Measurements from ENCODE around the gene PTPRH.
A peak's percentile ranks its signal among the peaks of the same experiment; 100 is the strongest.
"Not testable (repeated sequence)": the region's sequence is repeated elsewhere in the genome, so short reads cannot be mapped to it uniquely, and the experiment has no call there.

The PTPRH gene

GRCh38 chr19:55220525-55220924 lies 11.2 kb upstream of the PTPRH start:
- no peak overlapping the region for H3K4me3 ChIP-seq (ENCODE audit: low read depth in 1 of 2, low read length in 2 of 2)
- no peak overlapping the region for H3K27ac ChIP-seq (ENCODE audit: low read length)
- H3K27me3 ChIP-seq (ENCODE audit: low read depth, low read length), result no peaks in the 10 kb centered on the region
- H3K4me1 ChIP-seq (ENCODE audit: control insufficient read depth in 1 of 2, insufficient read depth in 2 of 2, low read length in 2 of 2), result peaks cover 0 to 7% of the 10 kb centered on the region in 2 donors
- peaks cover 0 to 3% of the 10 kb centered on the region in 2 donors for H3K9me3 ChIP-seq (ENCODE audit: control insufficient read depth in 1 of 2, low read length in 2 of 2)
- H3K36me3 ChIP-seq (ENCODE audit: control insufficient read depth in 1 of 2, insufficient read depth in 2 of 2, low read length in 2 of 2), result peaks cover 4 to 9% of the 10 kb centered on the region in 2 donors

- Histone ChIP-seq H3K27me3 (ENCODE audit: low read depth, low read length) (no peaks in the 10 kb centered on the region), H3K36me3 (ENCODE audit: control insufficient read depth in 1 of 2, insufficient read depth in 2 of 2, low read length in 2 of 2) (no peaks in the 10 kb centered on the region), H3K4me3 (ENCODE audit: low read depth in 1 of 2, low read length in 2 of 2) (peak overlapping the region; percentile 53 to 58), H3K9me3 (ENCODE audit: control insufficient read depth in 1 of 2, low read length in 2 of 2) (peaks cover 0 to 9% of the 10 kb centered on the region in 2 donors), H3K4me1 (ENCODE audit: control insufficient read depth in 1 of 2, insufficient read depth in 2 of 2, low read length in 2 of 2) (peaks cover 0 to 7% of the 10 kb centered on the region in 2 donors), H3K27ac (ENCODE audit: low read length) (peak overlapping the region; percentile 51)
These were observed 7.3 kb upstream of the PTPRH start for GRCh38 chr19:55216461-55217198.

- no peaks in the 10 kb centered on the region for H3K27me3 ChIP-seq (ENCODE audit: low read depth, low read length)
- no peak overlapping the region for H3K27ac ChIP-seq (ENCODE audit: low read length)
- H3K36me3 ChIP-seq (ENCODE audit: control insufficient read depth in 1 of 2, insufficient read depth in 2 of 2, low read length in 2 of 2), result no peaks in the 10 kb centered on the region
- H3K9me3 ChIP-seq (ENCODE audit: control insufficient read depth in 1 of 2, low read length in 2 of 2), result peaks cover 0 to 7% of the 10 kb centered on the region in 2 donors
- peaks cover 0 to 11% of the 10 kb centered on the region in 2 donors for H3K4me1 ChIP-seq (ENCODE audit: control insufficient read depth in 1 of 2, insufficient read depth in 2 of 2, low read length in 2 of 2)
- no peak overlapping the region for H3K4me3 ChIP-seq (ENCODE audit: low read depth in 1 of 2, low read length in 2 of 2)
These were observed 4.2 kb upstream of the PTPRH start for GRCh38 chr19:55213547-55213946.

- no peak overlapping the region for H3K4me3 ChIP-seq (ENCODE audit: low read depth in 1 of 2, low read length in 2 of 2)
- no peaks in the 10 kb centered on the region for H3K36me3 ChIP-seq (ENCODE audit: control insufficient read depth in 1 of 2, insufficient read depth in 2 of 2, low read length in 2 of 2)
- H3K9me3 ChIP-seq (ENCODE audit: control insufficient read depth in 1 of 2, low read length in 2 of 2), result peaks cover 0 to 7% of the 10 kb centered on the region in 2 donors
- H3K27me3 ChIP-seq (ENCODE audit: low read depth, low read length), result no peaks in the 10 kb centered on the region
- no peak overlapping the region for H3K27ac ChIP-seq (ENCODE audit: low read length)
- H3K4me1 ChIP-seq (ENCODE audit: control insufficient read depth in 1 of 2, insufficient read depth in 2 of 2, low read length in 2 of 2), result peaks cover 0 to 12% of the 10 kb centered on the region in 2 donors
These were observed 3.1 kb upstream of the PTPRH start for GRCh38 chr19:55212447-55212846.

GRCh38 chr19:55209693-55210472 lies 582 bp upstream of the PTPRH start:
- no peaks in the 10 kb centered on the region for H3K27me3 ChIP-seq (ENCODE audit: low read depth, low read length)
- no peak overlapping the region for H3K4me3 ChIP-seq (ENCODE audit: low read depth in 1 of 2, low read length in 2 of 2)
- peaks cover 4 to 15% of the 10 kb centered on the region in 2 donors for H3K4me1 ChIP-seq (ENCODE audit: control insufficient read depth in 1 of 2, insufficient read depth in 2 of 2, low read length in 2 of 2)
- peaks cover 0 to 7% of the 10 kb centered on the region in 2 donors for H3K9me3 ChIP-seq (ENCODE audit: control insufficient read depth in 1 of 2, low read length in 2 of 2)
- H3K36me3 ChIP-seq (ENCODE audit: control insufficient read depth in 1 of 2, insufficient read depth in 2 of 2, low read length in 2 of 2), result no peaks in the 10 kb centered on the region
- peak overlapping the region; percentile 77 for H3K27ac ChIP-seq (ENCODE audit: low read length)

GRCh38 chr19:55206664-55207500 lies 2.4 kb downstream of the PTPRH start:
- H3K27ac ChIP-seq (ENCODE audit: low read length), result peak overlapping the region; percentile 60
- H3K4me3 ChIP-seq (ENCODE audit: low read depth in 1 of 2, low read length in 2 of 2), result peak overlapping the region; percentile 10 to 42
- H3K4me1 ChIP-seq (ENCODE audit: control insufficient read depth in 1 of 2, insufficient read depth in 2 of 2, low read length in 2 of 2), result peaks cover 4 to 15% of the 10 kb centered on the region in 2 donors
- no peaks in the 10 kb centered on the region for H3K9me3 ChIP-seq (ENCODE audit: control insufficient read depth in 1 of 2, low read length in 2 of 2)
- no peaks in the 10 kb centered on the region for H3K27me3 ChIP-seq (ENCODE audit: low read depth, low read length)
- H3K36me3 ChIP-seq (ENCODE audit: control insufficient read depth in 1 of 2, insufficient read depth in 2 of 2, low read length in 2 of 2), result no peaks in the 10 kb centered on the region

- H3K9me3 ChIP-seq (ENCODE audit: control insufficient read depth in 1 of 2, low read length in 2 of 2); H3K4me1 ChIP-seq (ENCODE audit: control insufficient read depth in 1 of 2, insufficient read depth in 2 of 2, low read length in 2 of 2); H3K36me3 ChIP-seq (ENCODE audit: control insufficient read depth in 1 of 2, insufficient read depth in 2 of 2, low read length in 2 of 2); H3K27me3 ChIP-seq (ENCODE audit: low read depth, low read length); H3K4me3 ChIP-seq (ENCODE audit: low read depth in 1 of 2, low read length in 2 of 2); H3K27ac ChIP-seq (ENCODE audit: low read length): not testable (repeated sequence)
These were observed 7.1 kb downstream of the PTPRH start for GRCh38 chr19:55202199-55202598.

- no peaks in the 10 kb centered on the region for H3K27me3 ChIP-seq (ENCODE audit: low read depth, low read length)
- no peaks in the 10 kb centered on the region for H3K36me3 ChIP-seq (ENCODE audit: control insufficient read depth in 1 of 2, insufficient read depth in 2 of 2, low read length in 2 of 2)
- no peaks in the 10 kb centered on the region for H3K4me1 ChIP-seq (ENCODE audit: control insufficient read depth in 1 of 2, insufficient read depth in 2 of 2, low read length in 2 of 2)
- H3K9me3 ChIP-seq (ENCODE audit: control insufficient read depth in 1 of 2, low read length in 2 of 2), result no peaks in the 10 kb centered on the region
- no peak overlapping the region for H3K27ac ChIP-seq (ENCODE audit: low read length)
- H3K4me3 ChIP-seq (ENCODE audit: low read depth in 1 of 2, low read length in 2 of 2), result no peak overlapping the region
These were observed 9.6 kb downstream of the PTPRH start for GRCh38 chr19:55199620-55200204.

- Histone ChIP-seq H3K27ac (ENCODE audit: low read length) (no peak overlapping the region), H3K36me3 (ENCODE audit: control insufficient read depth in 1 of 2, insufficient read depth in 2 of 2, low read length in 2 of 2) (no peaks in the 10 kb centered on the region), H3K27me3 (ENCODE audit: low read depth, low read length) (no peaks in the 10 kb centered on the region), H3K4me1 (ENCODE audit: control insufficient read depth in 1 of 2, insufficient read depth in 2 of 2, low read length in 2 of 2) (no peaks in the 10 kb centered on the region), H3K9me3 (ENCODE audit: control insufficient read depth in 1 of 2, low read length in 2 of 2) (no peaks in the 10 kb centered on the region), H3K4me3 (ENCODE audit: low read depth in 1 of 2, low read length in 2 of 2) (no peak overlapping the region)
These were observed 10.7 kb downstream of the PTPRH start for GRCh38 chr19:55198651-55199050.

- no peaks in the 10 kb centered on the region for H3K36me3 ChIP-seq (ENCODE audit: control insufficient read depth in 1 of 2, insufficient read depth in 2 of 2, low read length in 2 of 2)
- H3K27ac ChIP-seq (ENCODE audit: low read length), result no peak overlapping the region
- no peaks in the 10 kb centered on the region for H3K27me3 ChIP-seq (ENCODE audit: low read depth, low read length)
- H3K4me3 ChIP-seq (ENCODE audit: low read depth in 1 of 2, low read length in 2 of 2), result no peak overlapping the region
- H3K9me3 ChIP-seq (ENCODE audit: control insufficient read depth in 1 of 2, low read length in 2 of 2), result no peaks in the 10 kb centered on the region
- no peaks in the 10 kb centered on the region for H3K4me1 ChIP-seq (ENCODE audit: control insufficient read depth in 1 of 2, insufficient read depth in 2 of 2, low read length in 2 of 2)
These were observed 11.8 kb downstream of the PTPRH start for GRCh38 chr19:55197528-55197927.

- no peaks in the 10 kb centered on the region for H3K36me3 ChIP-seq (ENCODE audit: control insufficient read depth in 1 of 2, insufficient read depth in 2 of 2, low read length in 2 of 2)
- H3K4me3 ChIP-seq (ENCODE audit: low read depth in 1 of 2, low read length in 2 of 2), result no peak overlapping the region
- no peaks in the 10 kb centered on the region for H3K27me3 ChIP-seq (ENCODE audit: low read depth, low read length)
- no peak overlapping the region for H3K27ac ChIP-seq (ENCODE audit: low read length)
- H3K9me3 ChIP-seq (ENCODE audit: control insufficient read depth in 1 of 2, low read length in 2 of 2), result no peaks in the 10 kb centered on the region
- H3K4me1 ChIP-seq (ENCODE audit: control insufficient read depth in 1 of 2, insufficient read depth in 2 of 2, low read length in 2 of 2), result no peaks in the 10 kb centered on the region
These were observed 12.5 kb downstream of the PTPRH start for GRCh38 chr19:55196803-55197202.

All from muscle layer of duodenum (tissue), 2 donors.